ENCODE data around the gene HS2ST1.

- TF ChIP-seq EZH2 (IDR thresholded peaks at IDR 0.05; ENCODE audit: borderline replicate concordance, low read depth, low read length, severe bottlenecking) (no peak), CTCF (IDR thresholded peaks at IDR 0.05; ENCODE audit: extremely low read depth in 1 of 2, insufficient read depth in 1 of 2, low read depth in 1 of 2, low read length in 2 of 2) (no peak)
Measured at GRCh38 chr1:87023326-87023725, 108.9 kb downstream of the HS2ST1 start.
